PC-9 (cell line): ENCODE results near the gene UBR1.

ENCODE experiments used
- CTCF ChIP-seq: fragments of 200-600 bp; sonication (generic); conservative IDR thresholded peaks from 2 replicates; pipeline ENCODE4 v1.6.1; 2017; ENCODE audit warnings: mixed run types, antibody characterized with exemption, mild to moderate bottlenecking, moderate library complexity
- EZH2 ChIP-seq: fragments of 200-600 bp; sonication (generic); IDR thresholded peaks from 2 replicates; pipeline ENCODE4 v1.8.0; 2017; ENCODE audit warnings: antibody characterized with exemption, low read depth

GRCh38 chr15:43099105-43099845 lies 6.6 kb downstream of the UBR1 start:
- TF ChIP-seq EZH2 = no peak
- TF ChIP-seq CTCF = no peak
